Liver (tissue), 9 donors: ENCODE data around the gene NUP205. TPM values are rescaled to one million over a fixed set of nuclear protein-coding genes. Genes with fewer than 3 reads are reported as not detected.

Experiments
- DNase-seq: peaks from one replicate; pipeline ENCODE4 v3.0.0-alpha.2; 2017; ENCODE audit warnings: low spot score
- H3K27ac ChIP-seq, 2 donors: one replicate each; pipeline ENCODE4 v1.7.0; 2013; ENCODE audit warnings: inconsistent platforms in 2 of 2, low read length in 2 of 2, control low read depth in 1 of 2, low read depth in 1 of 2, mild to moderate bottlenecking in 1 of 2
- H3K27me3 ChIP-seq, 4 donors: one replicate each; pipeline versions ENCODE4 v1.6.1 to v1.7.0; 2013; ENCODE audit warnings: low read length in 3 of 4, inconsistent platforms in 1 of 4, mild to moderate bottlenecking in 1 of 4, moderate library complexity in 1 of 4; ENCODE audit not compliant: control insufficient read depth in 4 of 4, insufficient read depth in 4 of 4
- H3K36me3 ChIP-seq, 4 donors: one replicate each; pipeline versions ENCODE4 v1.6.1 to v1.7.0; 2013; ENCODE audit warnings: low read length in 3 of 4, mild to moderate bottlenecking in 3 of 4, low read depth in 1 of 4, moderate library complexity in 1 of 4; ENCODE audit not compliant: control insufficient read depth in 4 of 4, insufficient read depth in 3 of 4
- H3K4me1 ChIP-seq, 4 donors: one replicate each; pipeline versions ENCODE4 v1.6.1 to v1.7.0; 2013; ENCODE audit warnings: low read length in 3 of 4, mild to moderate bottlenecking in 3 of 4, moderate library complexity in 1 of 4; ENCODE audit not compliant: control insufficient read depth in 4 of 4, insufficient read depth in 4 of 4
- H3K4me3 ChIP-seq, 3 donors: one replicate each; pipeline versions ENCODE4 v1.6.1 to v1.7.0; 2013; ENCODE audit warnings: low read length in 3 of 3, control low read depth in 1 of 3, low read depth in 1 of 3, mild to moderate bottlenecking in 1 of 3
- H3K9ac ChIP-seq, 2 donors: one replicate each; pipeline ENCODE4 v1.7.0; 2013; ENCODE audit warnings: low read length in 2 of 2, mild to moderate bottlenecking in 2 of 2, moderate library complexity in 2 of 2, control low read depth in 1 of 2, low read depth in 1 of 2
- H3K9me3 ChIP-seq, 4 donors: one replicate each; pipeline versions ENCODE4 v1.6.1 to v1.7.0; 2013; ENCODE audit warnings: low read length in 3 of 4; ENCODE audit not compliant: control insufficient read depth in 4 of 4
- ATF3 ChIP-seq: IDR thresholded peaks from 2 replicates; pipeline ENCODE4 v1.6.1; 2016; ENCODE audit warnings: antibody characterized with exemption
- CTCF ChIP-seq: fragments of 150-350 bp; IDR thresholded peaks from 2 replicates; pipeline ENCODE4 v1.5.1; 2017; ENCODE audit warnings: improper control_type of control experiment, low read depth, low read length; ENCODE audit not compliant: missing input control
- EGR1 ChIP-seq, 2 donors: IDR thresholded peaks; 2 replicates each; pipeline ENCODE4 v1.6.1; 2016 to 2018; ENCODE audit warnings: antibody characterized with exemption in 2 of 2, low read depth in 2 of 2
- FOXA1 ChIP-seq: IDR thresholded peaks from 2 replicates; pipeline ENCODE4 v1.6.1; 2016; ENCODE audit warnings: antibody characterized with exemption
- FOXA2 ChIP-seq: IDR thresholded peaks from 2 replicates; pipeline ENCODE4 v1.6.1; 2016; ENCODE audit warnings: antibody characterized with exemption
- GABPA ChIP-seq, 2 donors: IDR thresholded peaks in 1 of 2; conservative IDR thresholded peaks in 1 of 2; 2 replicates each; pipeline ENCODE4 v1.6.1; 2016; ENCODE audit warnings: antibody characterized with exemption in 2 of 2, mild to moderate bottlenecking in 1 of 2, moderate library complexity in 1 of 2
- HNF4A ChIP-seq, 2 donors: conservative IDR thresholded peaks; 2 replicates each; pipeline ENCODE4 v1.6.1; 2016; ENCODE audit warnings: antibody characterized with exemption in 2 of 2, mild to moderate bottlenecking in 2 of 2
- HNF4G ChIP-seq: IDR thresholded peaks from 2 replicates; pipeline ENCODE4 v1.6.1; 2016; ENCODE audit warnings: antibody characterized with exemption
- JUND ChIP-seq, 2 donors: IDR thresholded peaks; 2 replicates each; pipeline ENCODE4 v1.6.1; 2016; ENCODE audit warnings: antibody characterized with exemption in 2 of 2
- MAX ChIP-seq: IDR thresholded peaks from 2 replicates; pipeline ENCODE4 v1.6.1; 2016; ENCODE audit warnings: antibody characterized with exemption
- NR2F2 ChIP-seq: IDR thresholded peaks from 2 replicates; pipeline ENCODE4 v1.6.1; 2016; ENCODE audit warnings: antibody characterized with exemption
- RAD21 ChIP-seq, 2 donors: IDR thresholded peaks; 2 replicates each; pipeline ENCODE4 v1.6.1; 2016; ENCODE audit warnings: antibody characterized with exemption in 2 of 2, mild to moderate bottlenecking in 2 of 2
- REST ChIP-seq: IDR thresholded peaks from 2 replicates; pipeline ENCODE4 v1.6.1; 2016; ENCODE audit warnings: antibody characterized with exemption, mild to moderate bottlenecking
- RXRA ChIP-seq, 2 donors: IDR thresholded peaks; 2 replicates each; pipeline ENCODE4 v1.6.1; 2017 to 2018; ENCODE audit warnings: antibody characterized with exemption in 2 of 2, mild to moderate bottlenecking in 1 of 2
- SP1 ChIP-seq: IDR thresholded peaks from 2 replicates; pipeline ENCODE4 v1.6.1; 2018; ENCODE audit warnings: antibody characterized with exemption, mild to moderate bottlenecking
- TAF1 ChIP-seq: conservative IDR thresholded peaks from 2 replicates; pipeline ENCODE4 v1.6.1; 2016; ENCODE audit warnings: antibody characterized with exemption, mild to moderate bottlenecking
- YY1 ChIP-seq: IDR thresholded peaks from 2 replicates; pipeline ENCODE4 v1.6.1; 2016; ENCODE audit warnings: antibody characterized with exemption, mild to moderate bottlenecking
- ZBTB33 ChIP-seq: IDR thresholded peaks from 2 replicates; pipeline ENCODE4 v1.6.1; 2016; ENCODE audit warnings: antibody characterized with exemption
- WGBS: extraction: QIAGEN DNeasy Blood & Tissue Kit; methylation state at CpG from one replicate; pipeline ENCODE4 v1.1.7; 2013; 5-methylcytosine and 5-hydroxymethylcytosine counted together
- polyA plus RNA-seq, 2 donors: library from polyadenylated mRNA; stranded (reverse) in 1 of 2; unstranded in 1 of 2; fragments of 200-250 nt in 1 of 2; fragments of >200 nt in 1 of 2; fragmentation: Nextera tagmentation in 1 of 2; extraction: Ambion mirVana in 1 of 2; gene quantifications; one replicate each; pipeline versions ENCODE4 v1.2.1 to v1.2.3, GENCODE V29; 2013 to 2015
- total RNA-seq, 2 donors: library from RNA; depleted of rRNA; stranded (reverse); fragments of >200 nt; gene quantifications; one replicate each; pipeline ENCODE4 v1.2.3, GENCODE V29; 2014
- donor health status: healthy.
- donor health status: healthy.
- donor health status: healthy.
- donor health status: healthy.
- donor health status: healthy.

Gene NUP205
- total and polyA plus RNA-seq, 4 donors: 6.3 to 27.8 (median 12.0) TPM

GRCh38 chr7:135573541-135573940 is 15.8 kb downstream of the NUP205 start:
- Histone ChIP-seq H3K27ac (no peak overlapping the region), H3K9me3 (no peaks in the 10 kb centered on the region), H3K4me3 (no peak overlapping the region), H3K4me1 (no peaks in the 10 kb centered on the region), H3K9ac (no peak overlapping the region), H3K36me3 (peaks cover 2 to 36% (median 29%) of the 10 kb centered on the region in 4 donors), H3K27me3 (no peaks in the 10 kb centered on the region)
- no peak for DNase-seq
- 84% methylated on average over 2 of the region's 2 CpGs for WGBS
- no peak for TF ChIP-seq RXRA (IDR thresholded peaks at IDR 0.05)
- TF ChIP-seq FOXA1: no peak
- TF ChIP-seq GABPA (IDR thresholded peaks at IDR 0.05 in 1 of 2, conservative IDR thresholded peaks at IDR 0.05 in 1 of 2): no peak
- no peak for TF ChIP-seq HNF4A (conservative IDR thresholded peaks at IDR 0.05)
- no peak for TF ChIP-seq CTCF
- no peak for TF ChIP-seq YY1
- no peak for TF ChIP-seq NR2F2
- no peak for TF ChIP-seq FOXA2
- TF ChIP-seq ZBTB33: no peak
- TF ChIP-seq TAF1: no peak
- TF ChIP-seq REST: no peak
- no peak for TF ChIP-seq HNF4G
- TF ChIP-seq RAD21 (IDR thresholded peaks at IDR 0.05): no peak
- no peak for TF ChIP-seq ATF3
- TF ChIP-seq MAX: no peak
- no peak for TF ChIP-seq JUND (IDR thresholded peaks at IDR 0.05)

- Histone ChIP-seq H3K4me3 (no peak overlapping the region), H3K27me3 (no peaks in the 10 kb centered on the region), H3K36me3 (peaks cover 8 to 49% (median 31%) of the 10 kb centered on the region in 4 donors), H3K9me3 (no peaks in the 10 kb centered on the region), H3K9ac (no peak overlapping the region), H3K4me1 (no peaks in the 10 kb centered on the region), H3K27ac (no peak overlapping the region)
- 91% methylated on average over 4 of the region's 4 CpGs for WGBS
- no peak for DNase-seq
- TF ChIP-seq HNF4G (no peak), YY1 (no peak), MAX (no peak), NR2F2 (no peak), ATF3 (no peak), REST (no peak), SP1 (no peak), EGR1 (IDR thresholded peaks at IDR 0.05; ENCODE audit: low read depth in 2 of 2) (no peak), FOXA2 (no peak), CTCF (no peak), RAD21 (IDR thresholded peaks at IDR 0.05) (no peak)
Measured at GRCh38 chr7:135575296-135575695, 17.6 kb downstream of the NUP205 start.
